H1 (cell line): ENCODE data around the gene SLC35A2. TPM values are rescaled to one million over a fixed set of nuclear protein-coding genes. Genes with fewer than 3 reads are reported as not detected.

Experiments
- CTCF ChIA-PET: fragments of 300-600 bp; sonication (Branson Sonifier 250); formaldehyde crosslinking; loops from one replicate; lab custom pipeline; 2021; ENCODE audit not compliant: partially characterized antibody; lab: Charles Lee
- POLR2A ChIA-PET: fragments of 300-600 bp; sonication (Branson Sonifier 250); formaldehyde crosslinking; loops from one replicate; lab custom pipeline; 2021; ENCODE audit warnings: inconsistent platforms; ENCODE audit not compliant: partially characterized antibody; lab: Charles Lee
- DNase-seq, 2 experiments: peaks; one replicate each; pipeline versions ENCODE4 v3.0.0 to v3.0.0-alpha.2; 2010 to 2022; ENCODE audit warnings: low spot score in 2 of 2, low read depth in 1 of 2, mixed read lengths in 1 of 2
- FAIRE-seq: peaks from 2 replicates; lab custom pipeline; 2011; peaks lifted over from hg19 to GRCh38; lab: Jason Lieb, UNC
- H2AFZ ChIP-seq: 2 replicates; pipeline ENCODE4 v1.8.1; 2012; ENCODE audit warnings: low read length, inconsistent platforms
- H2AK5ac ChIP-seq: 2 replicates; pipeline ENCODE4 v1.6.1; 2013; ENCODE audit warnings: low read depth, low read length
- H2BK120ac ChIP-seq: replicated peaks from 2 replicates; pipeline ENCODE3; 2013; ENCODE audit warnings: low read depth, low read length, inconsistent platforms
- H2BK12ac ChIP-seq: 2 replicates; pipeline ENCODE4 v1.6.1; 2013; ENCODE audit warnings: low read depth, low read length
- H2BK15ac ChIP-seq: 2 replicates; pipeline ENCODE4 v1.6.1; 2013; ENCODE audit warnings: low read length
- H2BK20ac ChIP-seq: 2 replicates; pipeline ENCODE4 v1.6.1; 2013; ENCODE audit warnings: low read length
- H2BK5ac ChIP-seq: 2 replicates; pipeline ENCODE4 v1.6.1; 2013; ENCODE audit warnings: low read depth, low read length
- H3K14ac ChIP-seq: 2 replicates; pipeline ENCODE4 v1.6.1; 2013; ENCODE audit warnings: inconsistent platforms; ENCODE audit not compliant: insufficient read length
- H3K18ac ChIP-seq: 2 replicates; pipeline ENCODE4 v1.6.1; 2013; ENCODE audit warnings: low read length; ENCODE audit errors: extremely low read depth
- H3K23ac ChIP-seq: 2 replicates; pipeline ENCODE4 v1.6.1; 2013; ENCODE audit warnings: inconsistent platforms; ENCODE audit not compliant: insufficient read length
- H3K23me2 ChIP-seq: 2 replicates; pipeline ENCODE4 v1.6.1; 2013; ENCODE audit warnings: low read depth, low read length
- H3K27ac ChIP-seq: 2 replicates; pipeline ENCODE4 v1.6.1; 2011; ENCODE audit warnings: low read depth, low read length, inconsistent platforms
- H3K27me3 ChIP-seq, 4 experiments: replicated peaks in 1 of 4; 1 replicate in 1 of 4; 2 replicates in 3 of 4; pipeline versions ENCODE4 v1.6.1 to v1.8.1; 2011 to 2013; ENCODE audit warnings: low read length in 3 of 4, mild to moderate bottlenecking in 3 of 4, inconsistent platforms in 2 of 4, mixed read lengths in 2 of 4, moderate library complexity in 1 of 4; ENCODE audit not compliant: control insufficient read depth in 3 of 4, insufficient read depth in 3 of 4; ENCODE audit errors: extremely low read depth in 1 of 4
- H3K36me3 ChIP-seq, 4 experiments: 2 replicates each; pipeline versions ENCODE4 v1.6.1 to v1.8.1; 2011 to 2013; ENCODE audit warnings: mild to moderate bottlenecking in 4 of 4, low read length in 3 of 4, moderate library complexity in 2 of 4, control low read depth in 1 of 4, inconsistent platforms in 1 of 4; ENCODE audit not compliant: insufficient read depth in 4 of 4, control insufficient read depth in 2 of 4
- H3K4ac ChIP-seq: replicated peaks from 2 replicates; pipeline ENCODE3; 2013; ENCODE audit warnings: low read length, low read depth, mixed read lengths, inconsistent platforms; ENCODE audit not compliant: insufficient read length
- H3K4me1 ChIP-seq, 4 experiments: replicated peaks in 1 of 4; 1 replicate in 1 of 4; 2 replicates in 3 of 4; pipeline versions ENCODE4 v1.6.1 to v1.8.1; 2011 to 2013; ENCODE audit warnings: low read length in 3 of 4, inconsistent platforms in 2 of 4, mixed read lengths in 1 of 4; ENCODE audit not compliant: insufficient read depth in 4 of 4, control insufficient read depth in 3 of 4
- H3K4me2 ChIP-seq, 2 experiments: 2 replicates each; pipeline versions ENCODE4 v1.6.1 to v1.8.1; 2011 to 2013; ENCODE audit warnings: low read depth in 2 of 2, low read length in 2 of 2, control low read depth in 1 of 2, inconsistent platforms in 1 of 2, mild to moderate bottlenecking in 1 of 2; ENCODE audit not compliant: insufficient read depth in 1 of 2
- H3K4me3 ChIP-seq, 4 experiments: fragments of 200-600, 300-600 bp in 1 of 4; sonication (generic), shearing (Covaris generic), sonication (Bioruptor Twin) in 1 of 4; 2 replicates each; pipeline versions ENCODE4 v1.5.1 to v1.8.1; 2011 to 2016; ENCODE audit warnings: low read length in 4 of 4, low read depth in 3 of 4, control low read depth in 2 of 4, inconsistent platforms in 2 of 4, mild to moderate bottlenecking in 2 of 4, mixed read lengths in 1 of 4, moderate library complexity in 1 of 4; ENCODE audit not compliant: insufficient read depth in 2 of 4; ENCODE audit errors: extremely low read depth in 1 of 4
- H3K56ac ChIP-seq: replicated peaks from 2 replicates; pipeline ENCODE3; 2013; ENCODE audit warnings: low read depth, mild to moderate bottlenecking, mixed read lengths, low read length, inconsistent platforms; ENCODE audit not compliant: insufficient read length
- H3K79me1 ChIP-seq: 2 replicates; pipeline ENCODE4 v1.6.1; 2013; ENCODE audit warnings: low read depth, low read length, control low read depth
- H3K79me2 ChIP-seq, 2 experiments: 2 replicates each; pipeline versions ENCODE4 v1.6.1 to v1.8.1; 2012 to 2013; ENCODE audit warnings: low read length in 2 of 2, mild to moderate bottlenecking in 2 of 2, inconsistent platforms in 1 of 2; ENCODE audit not compliant: insufficient read depth in 2 of 2, control insufficient read depth in 1 of 2
- H3K9ac ChIP-seq, 4 experiments: replicated peaks in 1 of 4; 1 replicate in 1 of 4; 2 replicates in 3 of 4; pipeline versions ENCODE4 v1.6.1 to v1.8.1; 2011 to 2013; ENCODE audit warnings: low read depth in 3 of 4, low read length in 3 of 4, control low read depth in 2 of 4, mild to moderate bottlenecking in 2 of 4, moderate library complexity in 2 of 4, inconsistent platforms in 1 of 4; ENCODE audit errors: extremely low read depth in 1 of 4
- H3K9me3 ChIP-seq, 2 experiments: 2 replicates each; pipeline versions ENCODE4 v1.6.1 to v1.8.1; 2012 to 2013; ENCODE audit warnings: mild to moderate bottlenecking in 2 of 2, moderate library complexity in 2 of 2, control low read depth in 1 of 2, inconsistent platforms in 1 of 2, low read depth in 1 of 2, low read length in 1 of 2, mixed read lengths in 1 of 2; ENCODE audit not compliant: insufficient read depth in 2 of 2
- H4K20me1 ChIP-seq, 2 experiments: replicated peaks in 1 of 2; 2 replicates each; pipeline versions ENCODE3 to v1.8.1; 2011 to 2013; ENCODE audit warnings: inconsistent platforms in 2 of 2, low read length in 2 of 2, mild to moderate bottlenecking in 1 of 2; ENCODE audit not compliant: insufficient read depth in 2 of 2, control insufficient read depth in 1 of 2
- H4K5ac ChIP-seq: 2 replicates; pipeline ENCODE4 v1.6.1; 2013; ENCODE audit warnings: low read length, low read depth, mixed read lengths, inconsistent platforms; ENCODE audit not compliant: insufficient read length
- H4K8ac ChIP-seq: 2 replicates; pipeline ENCODE4 v1.8.0; 2013; ENCODE audit warnings: mild to moderate bottlenecking, moderate library complexity, low read length, inconsistent platforms; ENCODE audit not compliant: insufficient read depth; ENCODE audit errors: extremely low read depth
- H4K91ac ChIP-seq: replicated peaks from 2 replicates; pipeline ENCODE3; 2013; ENCODE audit warnings: low read length, mixed read lengths, inconsistent platforms; ENCODE audit not compliant: insufficient read length
- CHD1 ChIP-seq: IDR thresholded peaks from 2 replicates; pipeline ENCODE4 v1.6.1; 2012; ENCODE audit warnings: low read depth, low read length, improper control_type of control experiment
- E2F6 ChIP-seq: IDR thresholded peaks from 2 replicates; pipeline ENCODE4 v1.6.1; 2012; ENCODE audit warnings: inconsistent platforms
- POLR2A ChIP-seq, 2 experiments: IDR thresholded peaks; 1 replicate in 1 of 2; 2 replicates in 1 of 2; pipeline ENCODE4 v1.6.1; 2011; ENCODE audit warnings: low read depth in 2 of 2, low read length in 2 of 2, mild to moderate bottlenecking in 2 of 2; ENCODE audit errors: control extremely low read depth in 1 of 2
- POLR2AphosphoS5 ChIP-seq: IDR thresholded peaks from 2 replicates; pipeline ENCODE4 v1.6.1; 2011; ENCODE audit warnings: low read depth, low read length
- RAD21 ChIP-seq, 2 experiments: IDR thresholded peaks in 1 of 2; conservative IDR thresholded peaks in 1 of 2; 2 replicates each; pipeline ENCODE4 v1.6.1; 2011; ENCODE audit warnings: low read depth in 2 of 2, low read length in 2 of 2, improper control_type of control experiment in 1 of 2, inconsistent platforms in 1 of 2, mild to moderate bottlenecking in 1 of 2, moderate library complexity in 1 of 2
- RFX5 ChIP-seq: IDR thresholded peaks from 2 replicates; pipeline ENCODE4 v1.6.1; 2011; ENCODE audit warnings: low read depth, low read length, improper control_type of control experiment, borderline replicate concordance
- SIN3A ChIP-seq, 2 experiments: IDR thresholded peaks in 1 of 2; conservative IDR thresholded peaks in 1 of 2; 2 replicates each; pipeline ENCODE4 v1.6.1; 2011 to 2012; ENCODE audit warnings: low read length in 2 of 2, improper control_type of control experiment in 1 of 2, low read depth in 1 of 2, mild to moderate bottlenecking in 1 of 2
- SIX5 ChIP-seq: IDR thresholded peaks from 2 replicates; pipeline ENCODE4 v1.6.1; 2011; ENCODE audit warnings: mild to moderate bottlenecking, low read depth, low read length
- TAF1 ChIP-seq: IDR thresholded peaks from 2 replicates; pipeline ENCODE4 v1.6.1; 2011; ENCODE audit warnings: mild to moderate bottlenecking, low read depth, low read length
- TEAD4 ChIP-seq: IDR thresholded peaks from 2 replicates; pipeline ENCODE4 v1.6.1; 2012; ENCODE audit warnings: low read depth, low read length, inconsistent platforms, mixed read lengths
- WGBS, 2 experiments: shearing (Covaris generic) in 1 of 2; methylation state at CpG; one replicate each; pipeline versions ENCODE4 v1.1.6 to v1.1.7; 2013 to 2015; ENCODE audit warnings: low lambda C conversion rate in 2 of 2, mixed read lengths in 2 of 2, inconsistent platforms in 1 of 2, low coverage in 1 of 2, missing lambda C conversion rate in 1 of 2; ENCODE audit not compliant: insufficient replicate concordance in 2 of 2, insufficient coverage in 1 of 2, insufficient read length in 1 of 2; ENCODE audit errors: extremely low coverage in 1 of 2, missing lambda C conversion rate in 1 of 2; 5-methylcytosine and 5-hydroxymethylcytosine counted together
- polyA plus RNA-seq, 7 experiments: library from polyadenylated mRNA; depleted of rRNA in 3 of 7; stranded (reverse) in 5 of 7; unstranded in 2 of 7; fragments of >200 nt in 5 of 7; fragments of 200-250 nt in 2 of 7; gene quantifications; 1 replicate in 5 of 7; 2 replicates in 1 of 7; 4 replicates in 1 of 7; pipeline versions ENCODE4 v1.2.1 to v1.2.3, GENCODE V29; 2011 to 2013; ENCODE audit warnings: missing spikeins in 2 of 7, mixed read lengths in 2 of 7
- total RNA-seq: library from RNA; stranded (reverse); fragmentation: NEBNext Ultra II Directional; extraction: Animal tissue kit (Norgen Biotek cat#: 25700); gene quantifications from 2 replicates; pipeline ENCODE4 v1.2.1, GENCODE V29; 2021

SLC35A2 gene
- total and polyA plus RNA-seq, 2 of the 8 experiments (the other 6 are each of a cell fraction or from before 2014, with no cell fraction given): 21.4 to 48.3 TPM

DNA sequence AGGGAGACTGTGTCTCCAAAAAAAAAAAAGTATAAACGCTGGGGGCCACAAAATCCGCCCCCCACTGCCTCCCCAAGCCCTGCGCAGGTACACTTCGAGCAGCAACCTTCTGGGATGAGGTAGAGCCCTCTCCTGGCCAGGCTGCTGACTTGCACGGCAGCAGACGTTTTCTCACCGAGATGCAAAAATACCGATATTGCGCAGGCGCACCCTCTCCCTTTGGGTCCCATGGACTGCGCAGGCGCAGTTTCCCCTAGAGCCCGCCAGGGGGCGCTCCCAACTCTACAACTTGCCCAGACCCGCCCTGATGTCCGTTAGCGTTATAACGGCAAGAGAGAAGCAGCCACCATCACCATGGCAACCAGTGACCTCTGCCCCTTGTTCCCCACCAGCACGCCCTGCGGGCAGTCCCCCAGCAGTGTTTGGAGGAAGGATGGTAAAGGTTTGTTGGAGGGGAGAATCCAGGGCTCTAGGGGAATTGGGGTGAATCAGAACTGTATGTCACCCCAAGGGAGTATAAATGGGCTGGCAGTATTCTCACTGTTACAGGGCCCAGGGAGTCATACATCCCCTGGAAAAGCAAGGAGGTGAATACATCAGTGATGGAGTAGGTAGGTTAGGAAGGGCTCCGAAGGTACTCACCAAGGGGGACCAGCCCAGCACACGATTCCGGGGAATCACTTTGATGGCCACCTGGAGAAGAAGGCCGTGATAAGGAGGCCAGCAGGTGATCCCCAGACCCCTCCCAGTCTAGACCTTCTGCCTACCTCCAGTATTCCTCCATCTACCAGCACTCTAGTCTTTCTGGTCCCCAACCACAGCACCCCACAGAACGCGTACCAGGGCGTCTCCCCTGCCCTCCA, 5.9 kb upstream of the SLC35A2 start:
- CTCF ChIA-PET: interaction anchor here (0.7 to 2.2 kb wide), 4 partner anchors 21 to 28 kb away, joined by 3 to 13 read pairs (median 8); no protein-coding TSS in a partner anchor
- FAIRE-seq (peak; percentile 88), DNase-seq (peak; percentile 68 to 80)
- Histone ChIP-seq H2BK12ac (no peak overlapping the region), H3K18ac (no peak overlapping the region; the same call in 1 of the 2 replicates), H3K4ac (no peak overlapping the region), H3K56ac (no peak overlapping the region), H3K9me3 (no peaks in the 10 kb centered on the region; a peak in 1 of 4 replicates), H3K14ac (no peak overlapping the region), H3K4me2 (peak overlapping the region; percentile 71 to 83), H2AFZ (no peak overlapping the region), H3K36me3 (peaks cover 11 to 37% (median 28%) of the 10 kb centered on the region in 4 experiments; a peak in 7 of 8 replicates), H4K20me1 (peaks cover 14 to 24% of the 10 kb centered on the region in 2 experiments), H4K5ac (no peak overlapping the region), H3K9ac (peak overlapping the region in 3 of 4 experiments; percentile 16 to 88 (median 58); a peak in 5 of 7 replicates), H2BK15ac (no peak overlapping the region), H2BK120ac (no peak overlapping the region), H3K27me3 (no peaks in the 10 kb centered on the region), H4K91ac (no peak overlapping the region), H2AK5ac (no peak overlapping the region), H2BK5ac (peak overlapping the region; percentile 93; the same call in 1 of the 2 replicates), H2BK20ac (no peak overlapping the region), H3K27ac (peak overlapping the region; percentile 58; the same call in 1 of the 2 replicates), H3K4me1 (peaks cover 8 to 15% (median 14%) of the 10 kb centered on the region in 4 experiments), H3K79me1 (no peaks in the 10 kb centered on the region), H3K23ac (no peak overlapping the region), H3K23me2 (peaks cover 11% of the 10 kb centered on the region), H3K4me3 (peak overlapping the region; percentile 72 to 96 (median 88)), H3K79me2 (peaks cover 16 to 59% of the 10 kb centered on the region in 2 experiments), H4K8ac (no peak overlapping the region)
- POLR2A ChIA-PET: interaction anchor here (0.7 to 30.9 kb wide), 7 partner anchors 14 to 39 kb away, joined by 3 to 572 read pairs (median 5); partner anchors contain the start of genes PQBP1 and TIMM17B
- WGBS, 2 experiments: 1% methylated on average over 16 of the region's 27 CpGs; no CpG with 5 or more reads in 1 of the 2 experiments
- TF ChIP-seq RAD21 (IDR thresholded peaks at IDR 0.05 in 1 of 2, conservative IDR thresholded peaks at IDR 0.05 in 1 of 2; ENCODE audit: low read depth in 2 of 2, low read length in 2 of 2): peak; percentile 40 to 54; a peak in 3 of 4 replicates
- TF ChIP-seq CHD1: no peak
- TF ChIP-seq TEAD4: no peak
- peak; percentile 71 to 95; a peak in 2 of 4 replicates for TF ChIP-seq SIN3A (conservative IDR thresholded peaks at IDR 0.05 in 1 of 2, IDR thresholded peaks at IDR 0.05 in 1 of 2; ENCODE audit: low read depth in 1 of 2, low read length in 2 of 2)
- no peak for TF ChIP-seq SIX5
- TF ChIP-seq POLR2AphosphoS5: no peak
- no peak for TF ChIP-seq E2F6
- no peak for TF ChIP-seq RFX5
- TF ChIP-seq TAF1: no peak
- peak in 1 of 2 experiments; percentile 16; a peak in 1 of 3 replicates for TF ChIP-seq POLR2A (IDR thresholded peaks at IDR 0.05; ENCODE audit: control extremely low read depth in 1 of 2, low read depth in 2 of 2, low read length in 2 of 2)
